Measurements from ENCODE around the gene RER1. TPM values are rescaled to one million over a fixed set of nuclear protein-coding genes. Genes with fewer than 3 reads are reported as not detected.

RER1 gene
- total and polyA plus RNA-seq, 11 donors: 43.3 to 124 (median 78.3) TPM

GRCh38 chr1:2374252-2375155 lies 17.1 kb upstream of the RER1 start:
- no peak for TF ChIP-seq CTCF (IDR thresholded peaks at IDR 0.05)
- no peak for TF ChIP-seq POLR2A (IDR thresholded peaks at IDR 0.05)
- peaks cover 0 to 14% (median 0%) of the 10 kb centered on the region in 9 donors for H3K36me3 ChIP-seq
- no peaks in the 10 kb centered on the region for H3K4me1 ChIP-seq
- H3K4me3 ChIP-seq: no peak overlapping the region
- no peaks in the 10 kb centered on the region for H3K27me3 ChIP-seq
- WGBS, 4 donors: 83 to 89% (median 87%) methylated on average over 17 of the region's 17 CpGs
- no peaks in the 10 kb centered on the region for H3K9me3 ChIP-seq
- no peak for ATAC-seq
- peak in 1 of 5 donors; percentile 48 for DNase-seq
- intact Hi-C loops (cut with DNase I): loop anchor here in 2 of 10 donors (5.0 kb wide), 2 partner anchors 42 to 52 kb away; no protein-coding TSS in a partner anchor
- no peak overlapping the region for H3K27ac ChIP-seq

- ATAC-seq: no peak
- Histone ChIP-seq H3K4me3 (no peak overlapping the region), H3K27me3 (no peaks in the 10 kb centered on the region), H3K27ac (no peak overlapping the region), H3K9me3 (no peaks in the 10 kb centered on the region), H3K4me1 (no peaks in the 10 kb centered on the region), H3K36me3 (peaks cover 0 to 5% (median 0%) of the 10 kb centered on the region in 9 donors)
- TF ChIP-seq CTCF (IDR thresholded peaks at IDR 0.05) (no peak), POLR2A (IDR thresholded peaks at IDR 0.05) (no peak)
- DNase-seq: peak in 3 of 5 donors; percentile 19 to 45 (median 22)
- WGBS, 4 donors: 86 to 91% (median 88%) methylated on average over 16 to 23 of the region's 23 CpGs
- intact Hi-C loops (cut with DNase I): loop anchor here in 2 of 10 donors (5.0 kb wide), 2 partner anchors 43 to 53 kb away; no protein-coding TSS in a partner anchor
Observed at GRCh38 chr1:2375246-2375922, 16.3 kb upstream of the RER1 start.

GRCh38 chr1:2375923-2376260 lies 15.7 kb upstream of the RER1 start:
- no peak for TF ChIP-seq POLR2A (IDR thresholded peaks at IDR 0.05)
- TF ChIP-seq CTCF (IDR thresholded peaks at IDR 0.05): no peak
- intact Hi-C loops (cut with DNase I): loop anchor here in 2 of 10 donors (5.0 kb wide), 2 partner anchors 44 to 54 kb away; no protein-coding TSS in a partner anchor
- WGBS, 4 donors: 85 to 90% (median 89%) methylated on average over 2 to 7 of the region's 7 CpGs
- no peak overlapping the region for H3K27ac ChIP-seq
- no peaks in the 10 kb centered on the region for H3K27me3 ChIP-seq
- DNase-seq: peak in 1 of 5 donors; percentile 29
- H3K4me1 ChIP-seq: peaks cover 0 to 2% (median 0%) of the 10 kb centered on the region in 12 donors
- peaks cover 0 to 3% (median 0%) of the 10 kb centered on the region in 9 donors for H3K36me3 ChIP-seq
- no peaks in the 10 kb centered on the region for H3K9me3 ChIP-seq
- no peak for ATAC-seq
- H3K4me3 ChIP-seq: no peak overlapping the region

All from heart left ventricle (tissue), 16 donors.